CD14-positive monocyte (primary cell): ENCODE results near the gene LYPD1. TPM values are rescaled to one million over a fixed set of nuclear protein-coding genes. Genes with fewer than 3 reads are reported as not detected.

ENCODE experiments used
- DNase-seq, 3 donors: peaks; one replicate each; pipeline ENCODE4 v3.0.0-alpha.2; 2011 to 2022
- H2AFZ ChIP-seq: 2 replicates; pipeline ENCODE4 v1.6.0; 2012; ENCODE audit warnings: mild to moderate bottlenecking, low read depth, low read length, inconsistent platforms; ENCODE audit not compliant: insufficient read depth, poor library complexity, severe bottlenecking
- H3K27ac ChIP-seq, 2 donors: 1 replicate in 1 of 2; 2 replicates in 1 of 2; pipeline ENCODE4 v1.5.1; 2012 to 2013; ENCODE audit warnings: low read length in 2 of 2, control low read depth in 1 of 2, inconsistent platforms in 1 of 2, low read depth in 1 of 2, mild to moderate bottlenecking in 1 of 2
- H3K27me3 ChIP-seq, 2 donors: one replicate each; pipeline versions ENCODE4 v1.6.0 to v1.6.1; 2011 to 2013; ENCODE audit warnings: low read length in 2 of 2; ENCODE audit not compliant: control insufficient read depth in 2 of 2, insufficient read depth in 2 of 2
- H3K36me3 ChIP-seq, 2 donors: replicated peaks in 1 of 2; 1 replicate in 1 of 2; 2 replicates in 1 of 2; pipeline versions ENCODE4 v1.5.1 to v1.6.1; 2012 to 2013; ENCODE audit warnings: low read length in 2 of 2, control low read depth in 1 of 2, inconsistent platforms in 1 of 2, mild to moderate bottlenecking in 1 of 2; ENCODE audit not compliant: insufficient read depth in 2 of 2, control insufficient read depth in 1 of 2
- H3K4me1 ChIP-seq, 2 donors: 1 replicate in 1 of 2; 2 replicates in 1 of 2; pipeline versions ENCODE4 v1.5.1 to v1.6.1; 2012 to 2013; ENCODE audit warnings: low read length in 2 of 2, control low read depth in 1 of 2, inconsistent platforms in 1 of 2, mild to moderate bottlenecking in 1 of 2, moderate library complexity in 1 of 2; ENCODE audit not compliant: insufficient read depth in 2 of 2, control insufficient read depth in 1 of 2
- H3K4me2 ChIP-seq: replicated peaks from 2 replicates; pipeline ENCODE3; 2012; ENCODE audit warnings: low read length, moderate library complexity, mild to moderate bottlenecking; ENCODE audit not compliant: poor library complexity, severe bottlenecking; ENCODE audit errors: extremely low read depth
- H3K4me3 ChIP-seq, 3 experiments: fragments of 200-600 bp in 1 of 3; sonication (generic) in 1 of 3; replicated peaks in 1 of 3; 1 replicate in 2 of 3; 2 replicates in 1 of 3; pipeline ENCODE4 v1.5.1; 2011 to 2013; ENCODE audit warnings: low read length in 3 of 3, mild to moderate bottlenecking in 3 of 3, control low read depth in 2 of 3, low read depth in 2 of 3, inconsistent platforms in 1 of 3, moderate library complexity in 1 of 3
- H3K79me2 ChIP-seq: 2 replicates; pipeline ENCODE4 v1.6.0; 2012; ENCODE audit warnings: mild to moderate bottlenecking, control low read depth, inconsistent platforms, low read length, moderate library complexity; ENCODE audit not compliant: insufficient read depth
- H3K9ac ChIP-seq: 2 replicates; pipeline ENCODE4 v1.6.0; 2017; ENCODE audit warnings: low read length, mild to moderate bottlenecking; ENCODE audit not compliant: insufficient read depth, poor library complexity, severe bottlenecking
- H3K9me3 ChIP-seq, 2 donors: replicated peaks in 1 of 2; 1 replicate in 1 of 2; 2 replicates in 1 of 2; pipeline versions ENCODE4 v1.5.1 to v1.6.1; 2012 to 2013; ENCODE audit warnings: low read length in 2 of 2, control low read depth in 1 of 2; ENCODE audit not compliant: control insufficient read depth in 1 of 2, insufficient read depth in 1 of 2
- H4K20me1 ChIP-seq: 2 replicates; pipeline ENCODE4 v1.6.0; 2012; ENCODE audit warnings: mild to moderate bottlenecking, low read length, control low read depth, moderate library complexity; ENCODE audit not compliant: insufficient read depth
- H3K27ac Mint-ChIP-seq, 7 donors: one replicate each; pipeline ENCODE4 v1.8.0; 2020; ENCODE audit warnings: mild to moderate bottlenecking in 7 of 7, mixed read lengths in 7 of 7, moderate library complexity in 6 of 7, inconsistent platforms in 2 of 7
- H3K27me3 Mint-ChIP-seq, 3 donors: one replicate each; pipeline ENCODE4 v1.8.0; 2021 to 2022; ENCODE audit warnings: low read depth in 3 of 3, mild to moderate bottlenecking in 3 of 3, mixed read lengths in 3 of 3, moderate library complexity in 3 of 3, inconsistent platforms in 1 of 3
- H3K36me3 Mint-ChIP-seq, 2 donors: one replicate each; pipeline ENCODE4 v1.8.0; 2020; ENCODE audit warnings: mixed read lengths in 2 of 2, inconsistent platforms in 1 of 2, mild to moderate bottlenecking in 1 of 2
- H3K4me1 Mint-ChIP-seq: one replicate; pipeline ENCODE4 v1.8.0; 2020; ENCODE audit warnings: mild to moderate bottlenecking, mixed read lengths
- H3K4me3 Mint-ChIP-seq, 2 donors: one replicate each; pipeline ENCODE4 v1.8.0; 2020; ENCODE audit warnings: mild to moderate bottlenecking in 2 of 2, mixed read lengths in 2 of 2, moderate library complexity in 1 of 2
- H3K9me3 Mint-ChIP-seq, 7 donors: one replicate each; pipeline ENCODE4 v1.8.0; 2020 to 2022; ENCODE audit warnings: mixed read lengths in 7 of 7, mild to moderate bottlenecking in 6 of 7, moderate library complexity in 6 of 7, inconsistent platforms in 2 of 7
- CTCF ChIP-seq: fragments of 200-600 bp; IDR thresholded peaks from one replicate; pipeline ENCODE4 v1.8.0; 2022; ENCODE audit warnings: antibody characterized with exemption, mild to moderate bottlenecking
- WGBS: methylation state at CpG from one replicate; pipeline ENCODE4 v1.1.5; 2013; ENCODE audit warnings: missing lambda C conversion rate; ENCODE audit not compliant: insufficient coverage; 5-methylcytosine and 5-hydroxymethylcytosine counted together
- intact Hi-C, 2 donors: fragments of 100-400 bp; cut with micrococcal nuclease; formaldehyde crosslinking; loops; one replicate each; pipeline versions ENCODE4 v1.15.0 to v1.15.1; 2023
- polyA plus RNA-seq, 3 donors: library from polyadenylated mRNA; depleted of rRNA in 1 of 3; unstranded in 2 of 3; stranded (reverse) in 1 of 3; fragments of 300-500 nt in 2 of 3; fragments of >200 nt in 1 of 3; fragmentation: Illumina TruSeq in 2 of 3; gene quantifications; 1 replicate in 2 of 3; 2 replicates in 1 of 3; pipeline ENCODE4 v1.2.3, GENCODE V29; 2012 to 2021

The LYPD1 gene
- polyA plus RNA-seq, 3 donors: not detected

- TF ChIP-seq CTCF: no peak
- Histone ChIP-seq H3K27me3 (peaks cover 0 to 6% of the 10 kb centered on the region in 2 donors), H3K79me2 (no peaks in the 10 kb centered on the region), H3K4me3 (no peak overlapping the region), H3K9me3 (no peaks in the 10 kb centered on the region), H3K4me1 (no peaks in the 10 kb centered on the region), H3K4me2 (no peak overlapping the region), H2AFZ (no peak overlapping the region), H4K20me1 (no peaks in the 10 kb centered on the region), H3K36me3 (no peaks in the 10 kb centered on the region), H3K27ac (no peak overlapping the region), H3K9ac (no peak overlapping the region)
- intact Hi-C loops: no loop called here
- no peaks in the 10 kb centered on the region for H3K4me1 Mint-ChIP-seq
- WGBS: 88% methylated on average over 11 of the region's 14 CpGs
- H3K36me3 Mint-ChIP-seq: no peaks in the 10 kb centered on the region
- H3K4me3 Mint-ChIP-seq: no peak overlapping the region
- H3K27ac Mint-ChIP-seq: no peak overlapping the region
- peaks cover 2 to 28% (median 8%) of the 10 kb centered on the region in 3 donors for H3K27me3 Mint-ChIP-seq
- no peak for DNase-seq
- peaks cover 0 to 2% (median 0%) of the 10 kb centered on the region in 7 donors for H3K9me3 Mint-ChIP-seq
Measured at GRCh38 chr2:132605236-132606180, 64.5 kb downstream of the LYPD1 start.

GRCh38 chr2:132604561-132604960, 65.4 kb downstream of the LYPD1 start:
- no CpG with 5 or more reads among the region's 1 CpG for WGBS
- Histone ChIP-seq H3K79me2 (no peaks in the 10 kb centered on the region), H3K4me2 (no peak overlapping the region), H3K4me3 (no peak overlapping the region), H2AFZ (no peak overlapping the region), H3K4me1 (no peaks in the 10 kb centered on the region), H3K36me3 (no peaks in the 10 kb centered on the region), H3K27me3 (peaks cover 0 to 6% of the 10 kb centered on the region in 2 donors), H3K9ac (no peak overlapping the region), H3K9me3 (no peaks in the 10 kb centered on the region), H3K27ac (no peak overlapping the region), H4K20me1 (no peaks in the 10 kb centered on the region)
- no peak overlapping the region for H3K4me3 Mint-ChIP-seq
- intact Hi-C loops: no loop called here
- peaks cover 2 to 37% (median 11%) of the 10 kb centered on the region in 3 donors for H3K27me3 Mint-ChIP-seq
- peaks cover 0 to 4% (median 0%) of the 10 kb centered on the region in 7 donors for H3K9me3 Mint-ChIP-seq
- TF ChIP-seq CTCF: no peak
- no peak overlapping the region for H3K27ac Mint-ChIP-seq
- H3K36me3 Mint-ChIP-seq: no peaks in the 10 kb centered on the region
- no peak for DNase-seq
- H3K4me1 Mint-ChIP-seq: no peaks in the 10 kb centered on the region
